ENCODE measurements around the gene GSTM5. TPM values are rescaled to one million over a fixed set of nuclear protein-coding genes. Genes with fewer than 3 reads are reported as not detected.
"Not testable (repeated sequence)": the region's sequence is repeated elsewhere in the genome, so short reads cannot be mapped to it uniquely, and the experiment has no call there.

Gene GSTM5
- total RNA-seq, 1 donor from 2014 or later = 0.04 TPM

DNA sequence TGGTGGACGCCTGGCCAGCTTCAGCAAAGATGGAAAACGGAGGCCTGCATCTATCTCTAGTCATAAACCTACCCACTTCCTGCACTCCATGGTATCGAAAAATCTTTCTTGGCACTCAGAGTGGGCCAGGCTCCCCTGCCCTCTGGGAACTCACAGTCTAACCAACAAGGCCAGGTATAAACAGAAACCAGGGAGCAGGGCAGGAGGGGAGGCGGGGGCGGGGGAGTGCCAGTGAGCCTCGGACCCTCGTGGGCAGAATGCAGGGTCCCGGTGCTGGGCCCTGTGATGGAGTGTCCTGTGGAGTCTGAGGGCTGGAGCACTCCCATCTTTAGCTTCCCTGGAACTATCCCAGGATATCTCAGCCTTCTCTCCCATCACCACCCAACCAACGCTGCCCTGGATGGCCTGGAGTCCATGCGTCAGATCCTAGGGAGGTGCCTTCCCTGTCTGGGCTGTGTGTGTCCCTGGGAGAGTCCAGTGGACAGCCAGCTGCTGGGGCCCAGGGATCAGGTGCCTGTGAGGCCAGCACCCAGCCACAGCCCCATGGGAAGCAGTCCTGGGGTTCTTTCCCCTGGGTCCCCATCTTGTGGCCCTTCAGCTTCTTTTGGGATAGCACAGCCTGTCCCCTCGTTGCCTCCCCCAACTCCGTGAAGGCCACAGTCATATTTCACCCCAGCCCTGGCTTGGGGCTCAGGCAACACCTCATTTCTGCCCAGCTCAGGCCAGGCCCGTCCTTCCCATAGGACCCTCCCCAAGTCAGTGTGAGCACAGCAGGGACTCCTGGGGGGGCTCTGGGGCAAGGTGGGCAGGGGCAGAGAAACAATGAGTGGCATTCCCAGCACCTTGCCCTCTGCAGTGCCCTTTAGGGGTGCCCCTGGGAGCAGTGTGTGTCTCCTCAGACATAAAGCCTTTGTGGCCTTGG lies 52.8 kb downstream of the GSTM5 start:
- ChIA-PET POLR2A (no interaction called here), CTCF (interaction anchor here (1.5 kb wide), 1 partner anchor 125 kb away, joined by 4 read pairs; no protein-coding TSS in a partner anchor)
- peaks cover 4% of the 10 kb centered on the region for H3K27me3 Mint-ChIP-seq
- no peaks in the 10 kb centered on the region for H3K4me1 Mint-ChIP-seq
- H3K4me3 Mint-ChIP-seq = no peak overlapping the region
- H3K27ac Mint-ChIP-seq = no peak overlapping the region
- TF ChIP-seq, protein P1, sequence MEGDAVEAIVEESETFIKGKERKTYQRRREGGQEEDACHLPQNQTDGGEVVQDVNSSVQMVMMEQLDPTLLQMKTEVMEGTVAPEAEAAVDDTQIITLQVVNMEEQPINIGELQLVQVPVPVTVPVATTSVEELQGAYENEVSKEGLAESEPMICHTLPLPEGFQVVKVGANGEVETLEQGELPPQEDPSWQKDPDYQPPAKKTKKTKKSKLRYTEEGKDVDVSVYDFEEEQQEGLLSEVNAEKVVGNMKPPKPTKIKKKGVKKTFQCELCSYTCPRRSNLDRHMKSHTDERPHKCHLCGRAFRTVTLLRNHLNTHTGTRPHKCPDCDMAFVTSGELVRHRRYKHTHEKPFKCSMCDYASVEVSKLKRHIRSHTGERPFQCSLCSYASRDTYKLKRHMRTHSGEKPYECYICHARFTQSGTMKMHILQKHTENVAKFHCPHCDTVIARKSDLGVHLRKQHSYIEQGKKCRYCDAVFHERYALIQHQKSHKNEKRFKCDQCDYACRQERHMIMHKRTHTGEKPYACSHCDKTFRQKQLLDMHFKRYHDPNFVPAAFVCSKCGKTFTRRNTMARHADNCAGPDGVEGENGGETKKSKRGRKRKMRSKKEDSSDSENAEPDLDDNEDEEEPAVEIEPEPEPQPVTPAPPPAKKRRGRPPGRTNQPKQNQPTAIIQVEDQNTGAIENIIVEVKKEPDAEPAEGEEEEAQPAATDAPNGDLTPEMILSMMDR (IDR thresholded peaks at IDR 0.05) = no peak
- intact Hi-C loops (cut with micrococcal nuclease) = no loop called here
- no peaks in the 10 kb centered on the region for H3K36me3 Mint-ChIP-seq (ENCODE audit: low read depth)
- ATAC-seq (ENCODE audit: low read depth) (no peak), DNase-seq (no peak)
- H3K9me3 Mint-ChIP-seq = no peaks in the 10 kb centered on the region

DNA sequence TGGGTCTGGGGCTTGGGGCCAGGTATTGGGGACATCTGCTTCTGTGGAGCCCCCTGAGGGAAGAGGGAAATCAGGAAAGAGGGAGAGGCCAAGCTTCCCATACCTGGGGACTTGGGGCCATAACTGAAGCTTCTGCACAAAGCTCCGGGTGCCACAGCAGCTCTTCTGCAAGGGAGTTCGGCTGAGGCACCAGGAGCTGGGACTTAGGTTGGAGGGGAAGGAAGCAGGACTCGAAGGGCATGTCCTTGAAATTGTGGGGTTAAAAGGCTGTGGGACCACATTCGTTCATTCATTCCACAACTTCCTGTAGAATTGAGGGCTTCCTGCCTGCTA lies 53.4 kb downstream of the GSTM5 start:
- TF ChIP-seq, protein P1 (IDR thresholded peaks at IDR 0.05) = no peak
- H3K9me3 Mint-ChIP-seq = no peaks in the 10 kb centered on the region
- ATAC-seq (ENCODE audit: low read depth) (no peak), DNase-seq (no peak)
- H3K4me3 Mint-ChIP-seq = no peak overlapping the region
- intact Hi-C loops (cut with micrococcal nuclease) = no loop called here
- no peaks in the 10 kb centered on the region for H3K36me3 Mint-ChIP-seq (ENCODE audit: low read depth)
- ChIA-PET CTCF (interaction anchor here (1.5 kb wide), 1 partner anchor 125 kb away, joined by 4 read pairs; no protein-coding TSS in a partner anchor), POLR2A (no interaction called here)
- H3K27me3 Mint-ChIP-seq = peaks cover 5% of the 10 kb centered on the region
- no peaks in the 10 kb centered on the region for H3K4me1 Mint-ChIP-seq
- H3K27ac Mint-ChIP-seq = no peak overlapping the region

DNA sequence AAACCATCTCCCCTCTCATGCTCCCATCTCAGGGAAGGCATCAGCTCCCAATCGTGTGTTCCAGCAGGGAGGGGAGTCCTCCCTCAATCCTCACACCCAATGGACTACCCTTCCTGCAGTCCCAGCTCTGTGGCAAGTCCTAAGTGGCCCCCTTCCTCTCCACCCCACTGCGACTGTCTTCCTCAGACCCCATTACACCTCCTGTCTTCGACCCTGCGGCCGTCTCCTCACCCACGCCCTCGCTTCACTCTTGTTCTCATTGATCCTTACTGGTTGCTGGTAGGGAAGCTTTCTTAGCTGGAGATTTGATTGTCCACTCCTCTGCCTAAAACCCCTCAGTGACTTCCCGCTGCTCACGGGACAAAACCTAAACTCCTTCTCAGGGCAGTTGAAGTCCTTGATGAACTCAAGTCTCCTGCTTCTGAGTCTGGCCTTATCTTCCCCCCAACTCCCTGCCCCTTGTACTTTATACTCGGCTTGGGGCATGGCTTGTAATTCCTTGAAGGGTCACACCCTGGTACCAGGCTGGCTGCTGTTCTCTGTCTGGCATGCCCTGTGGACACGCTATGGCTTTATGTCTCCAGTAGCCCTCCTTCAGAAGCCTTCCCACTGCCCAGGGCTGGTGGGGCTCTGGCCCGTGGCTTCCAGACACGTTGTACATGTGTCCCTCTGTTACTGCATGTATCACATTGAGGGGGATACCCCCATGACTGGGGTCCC lies 54.0 kb downstream of the GSTM5 start:
- TF ChIP-seq, protein P1 (IDR thresholded peaks at IDR 0.05) = no peak
- Mint-ChIP-seq H3K4me3 (no peak overlapping the region), H3K27me3 (peaks cover 5% of the 10 kb centered on the region), H3K27ac (no peak overlapping the region), H3K4me1 (no peaks in the 10 kb centered on the region), H3K36me3 (ENCODE audit: low read depth) (no peaks in the 10 kb centered on the region), H3K9me3 (no peaks in the 10 kb centered on the region)
- CTCF ChIA-PET = interaction anchor here (1.5 kb wide), 1 partner anchor 126 kb away, joined by 4 read pairs; no protein-coding TSS in a partner anchor
- POLR2A ChIA-PET = no interaction called here
- intact Hi-C loops (cut with micrococcal nuclease) = no loop called here
- ATAC-seq (ENCODE audit: low read depth) (no peak), DNase-seq (peak; percentile 4)

DNA sequence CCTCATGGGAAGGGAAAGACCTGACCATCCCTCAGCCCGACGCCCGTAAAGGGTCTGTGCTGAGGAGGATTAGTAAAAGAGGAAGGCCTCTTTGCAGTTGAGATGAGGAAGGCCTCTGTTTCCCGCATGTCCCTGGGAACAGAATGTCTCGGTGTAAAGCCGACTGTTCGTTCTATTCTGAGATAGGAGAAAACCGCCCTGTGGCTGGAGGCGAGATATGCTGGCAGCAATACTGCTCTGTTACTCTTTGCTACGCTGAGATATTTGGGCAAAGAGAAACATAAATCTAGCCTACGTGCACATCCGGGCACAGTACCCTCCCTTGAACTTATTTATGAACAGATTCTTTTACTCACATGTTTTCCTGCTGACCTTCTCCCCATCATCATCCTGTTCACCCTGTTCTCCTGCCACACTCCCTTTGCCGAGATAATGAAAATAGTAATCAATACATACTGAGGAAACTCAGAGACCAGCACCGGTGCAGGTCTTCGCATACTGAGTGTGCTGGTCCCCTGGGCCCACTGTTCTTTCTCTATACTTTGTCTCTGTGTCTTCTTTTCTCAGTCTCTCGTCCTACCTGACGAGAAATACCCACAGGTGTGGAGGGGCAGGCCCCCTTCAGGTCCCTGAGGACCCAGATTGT lies 55.1 kb downstream of the GSTM5 start:
- CTCF ChIA-PET; intact Hi-C loops (cut with micrococcal nuclease); H3K27me3 Mint-ChIP-seq; H3K4me3 Mint-ChIP-seq; ATAC-seq (ENCODE audit: low read depth); H3K9me3 Mint-ChIP-seq; H3K4me1 Mint-ChIP-seq; H3K27ac Mint-ChIP-seq; POLR2A ChIA-PET; H3K36me3 Mint-ChIP-seq (ENCODE audit: low read depth): not testable (repeated sequence)
- DNase-seq = peak; percentile 9

Other genes starting within 250 kb of the GSTM5 start
- not detected in 2 replicates for gene SYPL2, start 245.7 kb upstream of the GSTM5 start, total RNA-seq
- gene ATXN7L2, start 228.3 kb upstream of the GSTM5 start, total RNA-seq = 7.5 and 9.0 TPM in 2 replicates
- gene CYB561D1, start 218.2 kb upstream of the GSTM5 start, total RNA-seq = 17.1 and 18.1 TPM in 2 replicates
- 0.42 and 0.53 TPM in 2 replicates for gene AMIGO1, start 202.5 kb upstream of the GSTM5 start, total RNA-seq
- gene GPR61, start 172.4 kb upstream of the GSTM5 start, total RNA-seq = 0.15 TPM in 1 of 2 replicates, not detected in the other
- gene GNAI3, start 163.6 kb upstream of the GSTM5 start, total RNA-seq = 7.5 and 8.4 TPM in 2 replicates
- 0.71 TPM in 1 of 2 replicates, not detected in the other for gene GNAT2, start 92.6 kb upstream of the GSTM5 start, total RNA-seq
- 56.8 and 64.9 TPM in 2 replicates for gene AMPD2, start 92.4 kb upstream of the GSTM5 start, total RNA-seq
- 13.1 and 13.7 TPM in 2 replicates for gene GSTM4, start 56.2 kb upstream of the GSTM5 start, total RNA-seq
- 9.2 and 11.0 TPM in 2 replicates for gene GSTM2, start 44.2 kb upstream of the GSTM5 start, total RNA-seq
- gene GSTM1, start 24.4 kb upstream of the GSTM5 start, total RNA-seq = 22.2 and 22.4 TPM in 2 replicates
- 0.55 and 0.61 TPM in 2 replicates for gene GSTM3, start 28.8 kb downstream of the GSTM5 start, total RNA-seq
- gene EPS8L3, start 51.7 kb downstream of the GSTM5 start, total RNA-seq = not detected in 2 replicates
- gene CSF1, start 198.6 kb downstream of the GSTM5 start, total RNA-seq = 1.9 and 2.0 TPM in 2 replicates

Data from activated B cell treated with CpG ODN at 0.5 μM for 24 hours (primary cell).